HG03520 (cell line): ENCODE measurements around the gene NFIX.
"Not testable (repeated sequence)": the region's sequence is repeated elsewhere in the genome, so short reads cannot be mapped to it uniquely, and the experiment has no call there.

Experiments
- ATAC-seq: cut with Tn5 transposase; IDR thresholded peaks from one replicate; pipeline ENCODE4 v1.9.1; 2021; ENCODE audit warnings: mild to moderate bottlenecking, moderate library complexity; ENCODE audit not compliant: unreplicated experiment

Gene NFIX

GRCh38 chr19:12957389-12957952 is 37.8 kb upstream of the NFIX start:
- not testable (repeated sequence) for ATAC-seq

- no peak for ATAC-seq
Observed at GRCh38 chr19:12959481-12959880, 35.8 kb upstream of the NFIX start.

GRCh38 chr19:12965017-12965811 is 30.1 kb upstream of the NFIX start:
- no peak for ATAC-seq

GRCh38 chr19:12965812-12966135 is 29.5 kb upstream of the NFIX start:
- ATAC-seq, result no peak

- no peak for ATAC-seq
Observed at GRCh38 chr19:12967907-12968306, 27.4 kb upstream of the NFIX start.

- no peak for ATAC-seq
Observed at GRCh38 chr19:12969292-12969988, 25.8 kb upstream of the NFIX start, which contains the start of gene DAND5. Gene DAND5 (plus strand): TSS chr19:12969576. CDS start chr19:12969661, 85 bp downstream.

- no peak for ATAC-seq
Observed at GRCh38 chr19:12970070-12970820, 25.0 kb upstream of the NFIX start.

GRCh38 chr19:12973236-12973635 is 22.0 kb upstream of the NFIX start:
- ATAC-seq, result no peak

GRCh38 chr19:12974301-12975220 is 20.7 kb upstream of the NFIX start:
- ATAC-seq, result no peak

GRCh38 chr19:12975221-12975741 is 20.0 kb upstream of the NFIX start:
- no peak for ATAC-seq

- ATAC-seq, result not testable (repeated sequence)
Observed at GRCh38 chr19:12976109-12976508, 19.2 kb upstream of the NFIX start.

GRCh38 chr19:12979974-12980373 is 15.3 kb upstream of the NFIX start:
- ATAC-seq, result no peak

- ATAC-seq, result no peak
Observed at GRCh38 chr19:12982648-12983047, 12.6 kb upstream of the NFIX start.

- no peak for ATAC-seq
Observed at GRCh38 chr19:12983091-12983490, 12.2 kb upstream of the NFIX start.

GRCh38 chr19:12983542-12984142 is 11.6 kb upstream of the NFIX start:
- ATAC-seq, result no peak

GRCh38 chr19:12984143-12984627 is 11.1 kb upstream of the NFIX start:
- ATAC-seq, result no peak

- no peak for ATAC-seq
Observed at GRCh38 chr19:12984683-12985048, 10.6 kb upstream of the NFIX start.

GRCh38 chr19:12985049-12985776 is 10.1 kb upstream of the NFIX start:
- no peak for ATAC-seq

GRCh38 chr19:12986726-12987125 is 8.5 kb upstream of the NFIX start:
- ATAC-seq, result no peak
